K562 (cell line): ENCODE results near the gene KPNA1. TPM values are rescaled to one million over a fixed set of nuclear protein-coding genes. Genes with fewer than 3 reads are reported as not detected.

ENCODE experiments used
- E2F3 ChIP-seq: fragments of 250-450 bp; sonication (Bioruptor Pico); IDR thresholded peaks from 2 replicates; pipeline ENCODE4 v1.4.0; 2020; ENCODE audit warnings: mild to moderate bottlenecking
- KDM2B ChIP-seq: fragments of 250-450 bp; sonication (Bioruptor Pico); IDR thresholded peaks from 2 replicates; pipeline ENCODE4 v1.8.0; 2021; ENCODE audit warnings: mild to moderate bottlenecking, moderate library complexity
- LARP7 ChIP-seq: fragments of 450-650 bp; IDR thresholded peaks from 2 replicates; pipeline ENCODE4 v1.6.1; 2016
- NFXL1 ChIP-seq: fragments of 450-650 bp; formaldehyde crosslinking; IDR thresholded peaks from 2 replicates; pipeline ENCODE4 v1.4.0; 2021; ENCODE audit warnings: mild to moderate bottlenecking
- PRMT5 ChIP-seq: sonication (generic); formaldehyde crosslinking; IDR thresholded peaks from 2 replicates; pipeline ENCODE4 v1.5.0; 2020; ENCODE audit warnings: missing genetic modification reagents
- RHOXF2B ChIP-seq: fragments of 250-450 bp; sonication (Bioruptor Pico); conservative IDR thresholded peaks from 2 replicates; pipeline ENCODE4 v1.5.1; 2021
- SIX5 ChIP-seq, 2 experiments: IDR thresholded peaks; 2 replicates each; pipeline ENCODE4 v1.6.1; 2011; ENCODE audit warnings: low read length in 2 of 2, borderline replicate concordance in 1 of 2, low read depth in 1 of 2, mild to moderate bottlenecking in 1 of 2, moderate library complexity in 1 of 2; ENCODE audit not compliant: insufficient read depth in 1 of 2
- SRSF1 ChIP-seq: fragments of 200-400 bp; formaldehyde crosslinking; IDR thresholded peaks from 2 replicates; pipeline ENCODE4 v1.6.1; 2017; ENCODE audit warnings: mild to moderate bottlenecking, low read depth, low read length, moderate library complexity
- ZFP1 ChIP-seq: fragments of 450-650 bp; formaldehyde crosslinking; IDR thresholded peaks from 2 replicates; pipeline ENCODE4 v1.4.0; 2020; ENCODE audit warnings: mild to moderate bottlenecking, mixed read lengths
- polyA plus RNA-seq, 8 experiments: library from polyadenylated mRNA; depleted of rRNA in 4 of 8; stranded (reverse) in 5 of 8; unstranded in 3 of 8; fragments of >200 nt; fragmentation: Nextera tagmentation in 2 of 8; fragmentation: Illumina TruSeq in 1 of 8; extraction: Ambion mirVana in 2 of 8; extraction: Trizol in 1 of 8; gene quantifications; 2 replicates each; pipeline versions ENCODE4 v1.2.1 to v1.2.3, GENCODE V29; 2011 to 2014; ENCODE audit warnings: inconsistent platforms in 1 of 8, missing spikeins in 1 of 8
- total RNA-seq, 7 experiments: library from RNA; depleted of rRNA in 6 of 7; stranded (reverse); fragments of >200 nt in 6 of 7; fragmentation: Illumina TruSeq in 2 of 7; extraction: Trizol in 2 of 7; gene quantifications; 2 replicates each; pipeline versions ENCODE4 v1.2.1 to v1.2.3, GENCODE V29; 2011 to 2021; ENCODE audit warnings: low replicate concordance in 1 of 7
- TF ChIP-seq, protein P1 (sequence below), 2 experiments: fragments of 450-650 bp; IDR thresholded peaks; 2 replicates each; pipeline ENCODE4 v1.6.1; 2018; ENCODE audit warnings: mild to moderate bottlenecking in 2 of 2, low read depth in 1 of 2; ENCODE audit not compliant: partially characterized antibody in 2 of 2
- TF ChIP-seq, protein P2 (sequence below): fragments of 250-450 bp; sonication (Bioruptor Pico); IDR thresholded peaks from 2 replicates; pipeline ENCODE4 v1.8.0; 2021; ENCODE audit warnings: mild to moderate bottlenecking, moderate library complexity
- TF ChIP-seq, protein P3 (sequence below): fragments of 450-650 bp; IDR thresholded peaks from 2 replicates; pipeline ENCODE4 v1.6.1; 2016; ENCODE audit warnings: low read depth, mild to moderate bottlenecking, moderate library complexity
- TF ChIP-seq, protein P4 (sequence below): fragments of 450-650 bp; formaldehyde crosslinking; IDR thresholded peaks from 2 replicates; pipeline ENCODE4 v1.4.0; 2020; ENCODE audit warnings: mild to moderate bottlenecking, mixed read lengths
- TF ChIP-seq, protein P5 (sequence below): fragments of 450-650 bp; formaldehyde crosslinking; IDR thresholded peaks from 2 replicates; pipeline ENCODE4 v1.4.0; 2022; ENCODE audit warnings: mild to moderate bottlenecking, moderate library complexity
- TF ChIP-seq, protein P6 (sequence below): fragments of 450-650 bp; formaldehyde crosslinking; conservative IDR thresholded peaks from 2 replicates; pipeline ENCODE4 v1.4.0; 2022; ENCODE audit warnings: mild to moderate bottlenecking, missing genetic modification characterization
- TF ChIP-seq, protein P7 (sequence below), 2 experiments: fragments of 450-650 bp; IDR thresholded peaks; 2 replicates each; pipeline ENCODE4 v1.6.1; 2016

Gene KPNA1
- total and polyA plus RNA-seq, 9 of the 15 experiments (the other 6 are each of a cell fraction or from before 2014, with no cell fraction given), result 9.3 to 53.8 (median 33.5) TPM

DNA sequence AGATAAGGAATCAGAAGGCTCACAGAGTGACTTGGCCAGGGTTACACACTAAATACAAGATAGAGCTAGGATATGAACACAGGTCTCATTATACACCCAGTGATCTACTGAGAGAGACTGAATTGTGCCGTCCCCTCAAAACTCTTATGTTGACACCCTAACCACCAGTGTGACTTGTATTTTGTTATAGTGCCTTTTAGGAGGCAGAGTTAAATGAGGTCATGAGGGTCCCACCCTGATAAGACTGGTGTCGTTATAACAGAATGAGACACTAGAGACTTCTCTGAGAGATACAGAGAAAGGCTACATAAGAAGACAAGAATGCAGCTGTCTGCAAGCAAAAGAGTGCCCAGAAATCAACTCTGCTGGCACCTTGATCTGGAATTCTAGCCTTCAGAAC lies 12.6 kb downstream of the KPNA1 start (continued):
- TF ChIP-seq, protein P1, sequence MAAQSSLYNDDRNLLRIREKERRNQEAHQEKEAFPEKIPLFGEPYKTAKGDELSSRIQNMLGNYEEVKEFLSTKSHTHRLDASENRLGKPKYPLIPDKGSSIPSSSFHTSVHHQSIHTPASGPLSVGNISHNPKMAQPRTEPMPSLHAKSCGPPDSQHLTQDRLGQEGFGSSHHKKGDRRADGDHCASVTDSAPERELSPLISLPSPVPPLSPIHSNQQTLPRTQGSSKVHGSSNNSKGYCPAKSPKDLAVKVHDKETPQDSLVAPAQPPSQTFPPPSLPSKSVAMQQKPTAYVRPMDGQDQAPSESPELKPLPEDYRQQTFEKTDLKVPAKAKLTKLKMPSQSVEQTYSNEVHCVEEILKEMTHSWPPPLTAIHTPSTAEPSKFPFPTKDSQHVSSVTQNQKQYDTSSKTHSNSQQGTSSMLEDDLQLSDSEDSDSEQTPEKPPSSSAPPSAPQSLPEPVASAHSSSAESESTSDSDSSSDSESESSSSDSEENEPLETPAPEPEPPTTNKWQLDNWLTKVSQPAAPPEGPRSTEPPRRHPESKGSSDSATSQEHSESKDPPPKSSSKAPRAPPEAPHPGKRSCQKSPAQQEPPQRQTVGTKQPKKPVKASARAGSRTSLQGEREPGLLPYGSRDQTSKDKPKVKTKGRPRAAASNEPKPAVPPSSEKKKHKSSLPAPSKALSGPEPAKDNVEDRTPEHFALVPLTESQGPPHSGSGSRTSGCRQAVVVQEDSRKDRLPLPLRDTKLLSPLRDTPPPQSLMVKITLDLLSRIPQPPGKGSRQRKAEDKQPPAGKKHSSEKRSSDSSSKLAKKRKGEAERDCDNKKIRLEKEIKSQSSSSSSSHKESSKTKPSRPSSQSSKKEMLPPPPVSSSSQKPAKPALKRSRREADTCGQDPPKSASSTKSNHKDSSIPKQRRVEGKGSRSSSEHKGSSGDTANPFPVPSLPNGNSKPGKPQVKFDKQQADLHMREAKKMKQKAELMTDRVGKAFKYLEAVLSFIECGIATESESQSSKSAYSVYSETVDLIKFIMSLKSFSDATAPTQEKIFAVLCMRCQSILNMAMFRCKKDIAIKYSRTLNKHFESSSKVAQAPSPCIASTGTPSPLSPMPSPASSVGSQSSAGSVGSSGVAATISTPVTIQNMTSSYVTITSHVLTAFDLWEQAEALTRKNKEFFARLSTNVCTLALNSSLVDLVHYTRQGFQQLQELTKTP (IDR thresholded peaks at IDR 0.05; ENCODE audit: low read depth in 1 of 2, partially characterized antibody in 2 of 2), result no peak
- TF ChIP-seq, protein P2, sequence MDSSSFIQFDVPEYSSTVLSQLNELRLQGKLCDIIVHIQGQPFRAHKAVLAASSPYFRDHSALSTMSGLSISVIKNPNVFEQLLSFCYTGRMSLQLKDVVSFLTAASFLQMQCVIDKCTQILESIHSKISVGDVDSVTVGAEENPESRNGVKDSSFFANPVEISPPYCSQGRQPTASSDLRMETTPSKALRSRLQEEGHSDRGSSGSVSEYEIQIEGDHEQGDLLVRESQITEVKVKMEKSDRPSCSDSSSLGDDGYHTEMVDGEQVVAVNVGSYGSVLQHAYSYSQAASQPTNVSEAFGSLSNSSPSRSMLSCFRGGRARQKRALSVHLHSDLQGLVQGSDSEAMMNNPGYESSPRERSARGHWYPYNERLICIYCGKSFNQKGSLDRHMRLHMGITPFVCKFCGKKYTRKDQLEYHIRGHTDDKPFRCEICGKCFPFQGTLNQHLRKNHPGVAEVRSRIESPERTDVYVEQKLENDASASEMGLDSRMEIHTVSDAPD (CRISPR knock-in tag), result no peak
- TF ChIP-seq, protein P3, sequence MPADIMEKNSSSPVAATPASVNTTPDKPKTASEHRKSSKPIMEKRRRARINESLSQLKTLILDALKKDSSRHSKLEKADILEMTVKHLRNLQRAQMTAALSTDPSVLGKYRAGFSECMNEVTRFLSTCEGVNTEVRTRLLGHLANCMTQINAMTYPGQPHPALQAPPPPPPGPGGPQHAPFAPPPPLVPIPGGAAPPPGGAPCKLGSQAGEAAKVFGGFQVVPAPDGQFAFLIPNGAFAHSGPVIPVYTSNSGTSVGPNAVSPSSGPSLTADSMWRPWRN, result no peak
- TF ChIP-seq, protein P4, sequence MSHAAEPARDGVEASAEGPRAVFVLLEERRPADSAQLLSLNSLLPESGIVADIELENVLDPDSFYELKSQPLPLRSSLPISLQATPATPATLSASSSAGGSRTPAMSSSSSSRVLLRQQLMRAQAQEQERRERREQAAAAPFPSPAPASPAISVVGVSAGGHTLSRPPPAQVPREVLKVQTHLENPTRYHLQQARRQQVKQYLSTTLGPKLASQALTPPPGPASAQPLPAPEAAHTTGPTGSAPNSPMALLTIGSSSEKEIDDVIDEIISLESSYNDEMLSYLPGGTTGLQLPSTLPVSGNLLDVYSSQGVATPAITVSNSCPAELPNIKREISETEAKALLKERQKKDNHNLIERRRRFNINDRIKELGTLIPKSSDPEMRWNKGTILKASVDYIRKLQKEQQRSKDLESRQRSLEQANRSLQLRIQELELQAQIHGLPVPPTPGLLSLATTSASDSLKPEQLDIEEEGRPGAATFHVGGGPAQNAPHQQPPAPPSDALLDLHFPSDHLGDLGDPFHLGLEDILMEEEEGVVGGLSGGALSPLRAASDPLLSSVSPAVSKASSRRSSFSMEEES (CRISPR knock-in tag), result no peak
- TF ChIP-seq, protein P5, sequence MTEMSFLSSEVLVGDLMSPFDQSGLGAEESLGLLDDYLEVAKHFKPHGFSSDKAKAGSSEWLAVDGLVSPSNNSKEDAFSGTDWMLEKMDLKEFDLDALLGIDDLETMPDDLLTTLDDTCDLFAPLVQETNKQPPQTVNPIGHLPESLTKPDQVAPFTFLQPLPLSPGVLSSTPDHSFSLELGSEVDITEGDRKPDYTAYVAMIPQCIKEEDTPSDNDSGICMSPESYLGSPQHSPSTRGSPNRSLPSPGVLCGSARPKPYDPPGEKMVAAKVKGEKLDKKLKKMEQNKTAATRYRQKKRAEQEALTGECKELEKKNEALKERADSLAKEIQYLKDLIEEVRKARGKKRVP (CRISPR knock-in tag), result no peak
- TF ChIP-seq ZFP1 (CRISPR knock-in tag) (no peak), SRSF1 (no peak), PRMT5 (no peak), E2F3 (CRISPR knock-in tag) (no peak), RHOXF2B (CRISPR knock-in tag) (no peak), LARP7 (no peak), KDM2B (CRISPR knock-in tag) (no peak), SIX5 (IDR thresholded peaks at IDR 0.05; ENCODE audit: borderline replicate concordance in 1 of 2, insufficient read depth in 1 of 2, low read depth in 1 of 2, low read length in 2 of 2) (no peak), NFXL1 (CRISPR knock-in tag) (no peak)
- TF ChIP-seq, protein P6, sequence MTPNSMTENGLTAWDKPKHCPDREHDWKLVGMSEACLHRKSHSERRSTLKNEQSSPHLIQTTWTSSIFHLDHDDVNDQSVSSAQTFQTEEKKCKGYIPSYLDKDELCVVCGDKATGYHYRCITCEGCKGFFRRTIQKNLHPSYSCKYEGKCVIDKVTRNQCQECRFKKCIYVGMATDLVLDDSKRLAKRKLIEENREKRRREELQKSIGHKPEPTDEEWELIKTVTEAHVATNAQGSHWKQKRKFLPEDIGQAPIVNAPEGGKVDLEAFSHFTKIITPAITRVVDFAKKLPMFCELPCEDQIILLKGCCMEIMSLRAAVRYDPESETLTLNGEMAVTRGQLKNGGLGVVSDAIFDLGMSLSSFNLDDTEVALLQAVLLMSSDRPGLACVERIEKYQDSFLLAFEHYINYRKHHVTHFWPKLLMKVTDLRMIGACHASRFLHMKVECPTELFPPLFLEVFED (CRISPR knock-in tag), result no peak
- TF ChIP-seq, protein P7, sequence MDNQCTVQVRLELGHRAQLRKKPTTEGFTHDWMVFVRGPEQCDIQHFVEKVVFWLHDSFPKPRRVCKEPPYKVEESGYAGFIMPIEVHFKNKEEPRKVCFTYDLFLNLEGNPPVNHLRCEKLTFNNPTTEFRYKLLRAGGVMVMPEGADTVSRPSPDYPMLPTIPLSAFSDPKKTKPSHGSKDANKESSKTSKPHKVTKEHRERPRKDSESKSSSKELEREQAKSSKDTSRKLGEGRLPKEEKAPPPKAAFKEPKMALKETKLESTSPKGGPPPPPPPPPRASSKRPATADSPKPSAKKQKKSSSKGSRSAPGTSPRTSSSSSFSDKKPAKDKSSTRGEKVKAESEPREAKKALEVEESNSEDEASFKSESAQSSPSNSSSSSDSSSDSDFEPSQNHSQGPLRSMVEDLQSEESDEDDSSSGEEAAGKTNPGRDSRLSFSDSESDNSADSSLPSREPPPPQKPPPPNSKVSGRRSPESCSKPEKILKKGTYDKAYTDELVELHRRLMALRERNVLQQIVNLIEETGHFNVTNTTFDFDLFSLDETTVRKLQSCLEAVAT (IDR thresholded peaks at IDR 0.05), result no peak
